Glomerular visceral epithelial cell (primary cell): ENCODE measurements around the gene PRPF40B.
"Not testable (repeated sequence)": the region's sequence is repeated elsewhere in the genome, so short reads cannot be mapped to it uniquely, and the experiment has no call there.

Source experiments
- DNase-seq: peaks from one replicate; pipeline ENCODE4 v3.0.0-alpha.2; 2016; ENCODE audit errors: extremely low spot score

The PRPF40B gene

GRCh38 chr12:49609059-49609874 lies 14.1 kb upstream of the PRPF40B start:
- no peak for DNase-seq

GRCh38 chr12:49609875-49610154 lies 13.5 kb upstream of the PRPF40B start:
- DNase-seq, result no peak

GRCh38 chr12:49610785-49611184 lies 12.6 kb upstream of the PRPF40B start:
- not testable (repeated sequence) for DNase-seq

- DNase-seq, result no peak
Observed at GRCh38 chr12:49612210-49612609, 11.2 kb upstream of the PRPF40B start.

GRCh38 chr12:49615725-49616124 lies 7.6 kb upstream of the PRPF40B start:
- no peak for DNase-seq

GRCh38 chr12:49616533-49617219 lies 6.7 kb upstream of the PRPF40B start:
- no peak for DNase-seq

- no peak for DNase-seq
Observed at GRCh38 chr12:49618576-49618975, 4.8 kb upstream of the PRPF40B start.

GRCh38 chr12:49619286-49619685 lies 4.1 kb upstream of the PRPF40B start:
- DNase-seq, result no peak

- no peak for DNase-seq
Observed at GRCh38 chr12:49621651-49622500, 1.5 kb upstream of the PRPF40B start.

- no peak for DNase-seq
Observed at GRCh38 chr12:49622501-49623141, 740 bp upstream of the PRPF40B start.

GRCh38 chr12:49624921-49625577 lies 1.7 kb downstream of the PRPF40B start:
- DNase-seq, result peak; percentile 79

- DNase-seq, result no peak
Observed at GRCh38 chr12:49626169-49626835, 2.9 kb downstream of the PRPF40B start.

GRCh38 chr12:49626836-49627235 lies 3.5 kb downstream of the PRPF40B start:
- DNase-seq, result no peak

- peak; percentile 42 for DNase-seq
Observed at GRCh38 chr12:49627752-49628360, 4.5 kb downstream of the PRPF40B start.

- DNase-seq, result no peak
Observed at GRCh38 chr12:49631336-49631907, 8.1 kb downstream of the PRPF40B start.

GRCh38 chr12:49632401-49632800 lies 9.0 kb downstream of the PRPF40B start:
- no peak for DNase-seq

GRCh38 chr12:49632986-49633702 lies 9.8 kb downstream of the PRPF40B start:
- DNase-seq, result no peak

GRCh38 chr12:49633703-49634345 lies 10.5 kb downstream of the PRPF40B start:
- DNase-seq, result no peak

GRCh38 chr12:49635036-49635435 lies 11.7 kb downstream of the PRPF40B start:
- DNase-seq, result no peak
